ENCODE measurements around the gene PTGS1.

Gene PTGS1

DNA sequence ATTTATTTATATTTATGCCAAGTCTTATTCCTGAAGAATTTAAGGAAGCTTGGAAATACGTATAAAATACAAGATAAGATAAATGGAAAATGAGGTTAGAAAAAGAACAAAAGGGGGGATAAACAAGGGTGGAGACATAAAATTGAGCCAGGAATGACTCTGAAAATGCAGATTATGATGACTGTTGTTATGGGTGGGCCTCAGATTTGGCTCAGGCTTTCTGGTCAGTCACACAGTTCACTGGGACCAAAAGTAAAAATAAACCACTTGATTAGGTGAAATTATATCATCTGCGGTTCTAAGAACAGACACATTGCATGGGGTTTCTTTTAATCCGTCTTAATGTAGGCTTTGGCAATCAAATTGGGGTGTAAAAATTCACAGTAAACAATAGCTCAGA lies 55.9 kb downstream of the PTGS1 start:
- TF ChIP-seq GATA3 (IDR thresholded peaks at IDR 0.05; ENCODE audit: low read depth, low read length), result no peak
- no peak for TF ChIP-seq GATA2 (IDR thresholded peaks at IDR 0.05; ENCODE audit: low read depth, low read length)

DNA sequence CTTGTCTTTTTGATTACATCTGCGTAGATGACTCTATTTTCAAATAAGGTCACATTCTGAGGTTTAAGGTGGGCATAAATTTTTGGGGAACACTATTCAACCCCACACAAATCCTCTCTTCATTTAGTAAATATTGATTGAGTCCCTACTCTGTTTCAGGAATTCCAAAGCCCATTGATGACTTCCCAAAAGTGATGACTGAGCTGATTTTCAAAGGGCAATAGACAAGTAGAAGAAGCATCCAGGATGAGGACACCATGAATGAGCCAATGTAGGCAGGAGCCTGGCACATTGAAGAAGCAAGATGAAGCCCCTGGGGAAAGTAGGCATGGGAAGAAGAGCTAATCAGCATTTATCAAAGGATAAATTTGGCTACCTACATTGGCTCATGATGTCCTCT lies 71.7 kb downstream of the PTGS1 start:
- no peak for TF ChIP-seq GATA2 (IDR thresholded peaks at IDR 0.05; ENCODE audit: low read depth, low read length)
- TF ChIP-seq GATA3 (IDR thresholded peaks at IDR 0.05; ENCODE audit: low read depth, low read length), result no peak

DNA sequence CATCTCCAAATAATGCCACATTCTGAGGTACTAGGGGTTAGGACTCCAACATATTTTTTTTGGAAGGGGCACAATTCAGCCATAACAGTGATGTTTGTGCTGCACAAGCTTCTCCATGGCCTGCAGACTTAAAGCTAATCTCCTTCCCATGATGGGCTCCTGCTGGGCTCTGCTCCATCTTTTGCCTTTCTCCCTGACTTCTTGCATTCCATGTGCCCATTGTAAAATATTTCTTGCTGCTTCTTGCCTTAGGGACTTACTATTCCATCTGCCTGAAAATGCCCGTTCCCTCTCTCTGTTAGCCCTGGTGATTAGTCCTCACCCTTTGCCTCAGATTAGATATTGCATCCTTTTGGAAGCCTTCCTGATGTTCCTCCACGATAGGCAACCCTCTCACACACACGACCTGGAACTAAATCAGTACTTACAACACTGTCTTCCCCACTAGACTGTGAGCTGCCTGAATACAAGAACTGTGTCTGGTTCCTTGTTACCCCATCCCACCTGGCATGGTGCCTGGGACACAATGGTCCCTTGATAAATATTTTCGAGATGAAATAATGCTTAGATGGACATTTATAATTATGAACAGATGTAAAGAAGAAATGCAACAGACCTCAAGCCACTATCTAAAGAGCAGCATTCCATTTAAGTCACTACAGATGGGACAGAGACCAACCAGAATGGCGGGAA lies 73.4 kb downstream of the PTGS1 start:
- TF ChIP-seq GATA2 (IDR thresholded peaks at IDR 0.05; ENCODE audit: low read depth, low read length), result no peak
- TF ChIP-seq GATA3 (IDR thresholded peaks at IDR 0.05; ENCODE audit: low read depth, low read length), result no peak

All from SH-SY5Y (cell line).